GM03348 (cell line): ENCODE results near the gene FAM90A26.
"Not testable (repeated sequence)": the region's sequence is repeated elsewhere in the genome, so short reads cannot be mapped to it uniquely, and the experiment has no call there.

Source experiments
- DNase-seq: peaks from one replicate; pipeline ENCODE4 v3.0.0; 2012; ENCODE audit warnings: low spot score

Gene FAM90A26

GRCh38 chr4:9158392-9158791 lies 11.8 kb upstream of the FAM90A26 start:
- DNase-seq, result not testable (repeated sequence)

GRCh38 chr4:9160046-9160445 lies 10.2 kb upstream of the FAM90A26 start:
- DNase-seq, result not testable (repeated sequence)

- DNase-seq, result not testable (repeated sequence)
These were observed 4.2 kb upstream of the FAM90A26 start for GRCh38 chr4:9165990-9166389.

GRCh38 chr4:9210357-9210756 lies 40.1 kb downstream of the FAM90A26 start, which contains the start of gene USP17L10:
Gene USP17L10 (plus strand): TSS chr4:9210657. CDS start chr4:9210657, 0 bp downstream.
- not testable (repeated sequence) for DNase-seq

GRCh38 chr4:9214701-9215100 lies 44.5 kb downstream of the FAM90A26 start:
- DNase-seq, result not testable (repeated sequence)

- not testable (repeated sequence) for DNase-seq
These were observed 44.9 kb downstream of the FAM90A26 start, which contains the start of gene USP17L11 for GRCh38 chr4:9215105-9215504. Gene USP17L11 (plus strand): TSS chr4:9215405. CDS start chr4:9215405, 0 bp downstream.

GRCh38 chr4:9219852-9220251 lies 49.6 kb downstream of the FAM90A26 start, which contains the start of gene USP17L12:
Gene USP17L12 (plus strand): TSS chr4:9220152. CDS start chr4:9220152, 0 bp downstream.
- DNase-seq, result not testable (repeated sequence)

GRCh38 chr4:9224596-9224995 lies 54.4 kb downstream of the FAM90A26 start, which contains the start of gene USP17L13:
Gene USP17L13 (plus strand): TSS chr4:9224896. CDS start chr4:9224896, 0 bp downstream.
- DNase-seq, result not testable (repeated sequence)
